Activated naive CD4-positive, alpha-beta T cell treated with anti-CD3 and anti-CD28 coated beads, Interleukin-2, amount 50 U/mL, for 16 hours (primary cell): ENCODE data around the gene RAMP3.
"Not testable (repeated sequence)": the region's sequence is repeated elsewhere in the genome, so short reads cannot be mapped to it uniquely, and the experiment has no call there.

ENCODE experiments used
- DNase-seq: peaks from one replicate; pipeline ENCODE4 v3.0.0-alpha.2; 2020

The RAMP3 gene

GRCh38 chr7:45132708-45133320 is 24.8 kb upstream of the RAMP3 start:
- no peak for DNase-seq

- DNase-seq, result no peak
Observed at GRCh38 chr7:45133352-45133751, 24.2 kb upstream of the RAMP3 start.

GRCh38 chr7:45133877-45134276 is 23.7 kb upstream of the RAMP3 start:
- DNase-seq, result no peak

GRCh38 chr7:45136106-45137060 is 21.2 kb upstream of the RAMP3 start:
- peak; percentile 59 for DNase-seq

GRCh38 chr7:45138433-45139267 is 18.9 kb upstream of the RAMP3 start:
- DNase-seq, result no peak

- no peak for DNase-seq
Observed at GRCh38 chr7:45140827-45141226, 16.8 kb upstream of the RAMP3 start.

GRCh38 chr7:45143616-45144015 is 14.0 kb upstream of the RAMP3 start:
- DNase-seq, result no peak

- DNase-seq, result no peak
Observed at GRCh38 chr7:45145881-45146280, 11.7 kb upstream of the RAMP3 start.

GRCh38 chr7:45146531-45147379 is 10.8 kb upstream of the RAMP3 start:
- DNase-seq, result no peak

GRCh38 chr7:45147858-45148652 is 9.5 kb upstream of the RAMP3 start:
- DNase-seq, result no peak

GRCh38 chr7:45148653-45148973 is 9.0 kb upstream of the RAMP3 start:
- no peak for DNase-seq

- no peak for DNase-seq
Observed at GRCh38 chr7:45149606-45150005, 8.0 kb upstream of the RAMP3 start.

- no peak for DNase-seq
Observed at GRCh38 chr7:45150199-45150598, 7.4 kb upstream of the RAMP3 start.

GRCh38 chr7:45151131-45151684 is 6.4 kb upstream of the RAMP3 start:
- no peak for DNase-seq

- DNase-seq, result no peak
Observed at GRCh38 chr7:45151967-45152366, 5.6 kb upstream of the RAMP3 start.

- no peak for DNase-seq
Observed at GRCh38 chr7:45153233-45153632, 4.4 kb upstream of the RAMP3 start.

GRCh38 chr7:45153861-45154260 is 3.7 kb upstream of the RAMP3 start:
- not testable (repeated sequence) for DNase-seq

GRCh38 chr7:45155357-45155900 is 2.2 kb upstream of the RAMP3 start:
- DNase-seq, result no peak

- DNase-seq, result no peak
Observed at GRCh38 chr7:45155941-45156340, 1.6 kb upstream of the RAMP3 start.

- no peak for DNase-seq
Observed at GRCh38 chr7:45156516-45157272, 897 bp upstream of the RAMP3 start.
